Parietal lobe (tissue), 2 donors: ENCODE results near the gene FOXS1. TPM values are rescaled to one million over a fixed set of nuclear protein-coding genes. Genes with fewer than 3 reads are reported as not detected.

ENCODE experiments used
- small RNA-seq: library from RNA; depleted of rRNA; stranded (forward); fragments of <200 nt; gene quantifications from one replicate; pipeline ENCODE3, GENCODE V24; 2014; ENCODE audit warnings: low replicate concordance
- total RNA-seq: library from RNA; depleted of rRNA; stranded (reverse); fragments of >200 nt; gene quantifications from one replicate; pipeline ENCODE4 v1.2.3, GENCODE V29; 2014

The FOXS1 gene
- not detected for total RNA-seq

DNA sequence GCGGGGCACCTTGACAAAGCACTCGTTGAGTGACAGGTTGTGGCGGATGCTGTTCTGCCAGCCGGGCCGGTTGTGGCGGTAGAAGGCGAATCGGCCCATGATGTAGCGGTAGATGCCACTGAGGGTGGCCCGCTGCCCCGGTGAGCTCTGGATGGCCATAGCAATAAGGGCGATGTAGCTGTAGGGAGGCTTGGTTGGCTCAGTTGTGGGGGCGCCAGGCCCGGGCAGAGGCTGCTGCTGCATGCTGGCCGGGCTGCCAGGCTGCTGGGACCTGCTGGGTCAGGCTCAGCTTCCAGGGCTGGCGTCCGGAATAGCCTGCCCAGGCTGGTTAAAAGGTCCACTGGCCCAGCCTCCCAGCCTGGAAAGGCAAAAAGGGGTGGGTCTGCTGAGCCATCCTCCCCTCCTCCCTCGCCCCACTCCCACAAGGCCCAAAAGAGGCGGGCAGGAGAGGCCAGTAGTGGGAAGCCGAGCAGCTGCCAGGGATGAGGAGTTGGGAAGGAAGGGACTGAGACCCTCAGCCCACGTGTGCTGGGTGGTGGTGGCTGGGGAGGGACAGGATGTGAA lies at the start of gene FOXS1:
Gene FOXS1, minus strand, starts transcription at position 305 of the 564 bp plus-strand sequence. Its CDS starts 62 bp downstream, at position 243.

DNA sequence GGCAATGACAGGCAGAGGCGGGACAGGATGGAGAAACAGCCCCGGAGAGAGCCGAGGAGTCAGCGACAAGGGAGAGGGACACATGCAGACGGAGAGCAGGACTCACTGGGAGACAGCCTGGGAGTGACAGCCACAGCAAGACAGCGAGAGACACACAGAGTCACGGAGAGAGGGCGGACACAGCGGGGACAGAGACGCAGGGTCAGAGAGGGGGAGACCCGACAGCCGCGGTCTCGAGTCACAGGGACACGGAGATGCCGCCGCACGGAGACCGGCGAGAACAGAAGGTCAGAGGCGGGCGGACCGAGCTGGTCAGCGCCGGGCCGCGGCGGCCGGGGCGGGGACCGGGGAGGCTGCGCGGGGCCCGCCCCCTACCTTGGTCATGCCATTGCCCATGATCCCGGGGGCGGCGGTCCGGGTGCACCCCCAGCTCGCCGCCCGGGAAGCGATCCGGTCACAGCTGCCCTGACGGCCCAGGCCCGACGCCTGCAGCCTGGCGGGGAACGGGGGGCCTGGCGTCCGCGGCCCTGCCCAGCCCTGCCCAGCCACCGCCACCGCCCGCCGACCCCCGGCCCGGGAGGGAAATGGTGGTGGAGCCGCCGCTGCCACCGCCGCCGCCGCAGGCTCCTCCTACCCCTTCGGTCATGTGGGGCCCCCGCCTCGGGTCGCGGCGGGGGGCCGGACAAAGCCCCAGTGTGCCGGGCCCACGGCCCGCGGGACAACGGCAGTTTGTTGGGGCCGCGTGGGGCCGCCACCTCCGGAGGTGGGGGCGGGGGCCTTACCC lies 24.7 kb upstream of the FOXS1 start, which contains the start of the genes DUSP15 and TTLL9:
Gene DUSP15, minus strand, starts transcription at position 586 of the 784 bp plus-strand sequence. Its CDS starts 190 bp downstream, at position 396.
Gene TTLL9, plus strand, starts transcription at position 693 of the 784 bp plus-strand sequence. CDS start 493 bp downstream, outside the sequence.

DNA sequence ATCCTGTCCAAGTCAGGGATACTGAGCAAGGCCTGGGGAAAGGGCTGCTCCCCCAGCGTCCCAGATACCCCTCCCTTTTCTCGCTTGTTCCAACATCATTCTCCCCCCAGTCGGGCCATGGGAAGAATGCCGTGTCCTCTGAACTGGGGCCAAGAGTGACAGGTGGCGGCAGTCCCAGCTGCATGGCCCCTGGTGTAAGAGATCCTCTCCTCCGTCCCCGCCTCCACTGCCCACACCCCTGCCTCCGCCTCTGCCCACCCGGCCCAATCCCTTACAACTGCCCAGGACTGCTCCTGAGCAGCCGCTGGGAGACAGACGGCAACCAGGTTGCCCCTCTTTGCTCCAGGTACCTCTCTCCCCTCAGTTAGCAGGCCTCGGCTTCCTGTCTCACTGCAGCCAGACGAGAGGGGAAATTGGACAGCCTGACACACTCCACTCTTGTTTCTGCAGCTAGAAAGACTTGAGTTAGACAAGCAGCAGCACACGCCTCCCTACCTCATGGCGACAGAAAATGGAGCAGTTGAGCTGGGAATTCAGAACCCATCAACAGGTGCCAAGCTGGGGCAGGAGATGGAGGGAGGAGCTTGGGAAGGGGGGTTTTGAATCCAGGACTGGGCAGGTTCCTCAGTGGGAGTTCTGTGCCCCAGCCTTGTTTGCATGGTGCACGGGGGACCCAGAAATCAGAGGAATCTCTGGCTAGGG lies 26.2 kb downstream of the FOXS1 start, which contains the start of gene MYLK2:
Gene MYLK2, plus strand, starts transcription at position 274 of the 702 bp plus-strand sequence. Its CDS starts 225 bp downstream, at position 499.

Small RNA genes within 50 kb of the gene (small RNA-seq; reads per million reads assigned to genes)
- not detected for gene AL160175.1

Other genes with a start within 250 kb of the FOXS1 start
- gene ID1, start 240.3 kb downstream of the FOXS1 start, total RNA-seq, result 26.0 TPM
- not detected for gene COX4I2, start 207.7 kb downstream of the FOXS1 start, total RNA-seq
- 50.7 TPM for gene BCL2L1, start 122.7 kb downstream of the FOXS1 start, total RNA-seq
- 11.0 TPM for gene TPX2, start 106.3 kb downstream of the FOXS1 start, total RNA-seq
- 0.94 TPM for gene MYLK2, start 26.2 kb downstream of the FOXS1 start, total RNA-seq
- 6.6 TPM for gene DUSP15, start 24.9 kb upstream of the FOXS1 start, total RNA-seq
- 4.4 TPM for gene TTLL9, start 25.0 kb upstream of the FOXS1 start, total RNA-seq
- gene PDRG1, start 106.4 kb upstream of the FOXS1 start, total RNA-seq, result 5.6 TPM
- gene XKR7, start 122.5 kb upstream of the FOXS1 start, total RNA-seq, result 18.2 TPM
- 2.8 TPM for gene CCM2L, start 164.8 kb upstream of the FOXS1 start, total RNA-seq
- gene HCK, start 206.6 kb upstream of the FOXS1 start, total RNA-seq, result 2.2 TPM